ENCODE data around the gene MPG. TPM values are rescaled to one million over a fixed set of nuclear protein-coding genes. Genes with fewer than 3 reads are reported as not detected.
A peak's percentile ranks its signal among the peaks of the same experiment; 100 is the strongest.
"Not testable (repeated sequence)": the region's sequence is repeated elsewhere in the genome, so short reads cannot be mapped to it uniquely, and the experiment has no call there.

MPG gene
- total and polyA plus RNA-seq, 2 of the 8 experiments (the other 6 are each of a cell fraction or from before 2014, with no cell fraction given), result 37.6 to 83.7 TPM

DNA sequence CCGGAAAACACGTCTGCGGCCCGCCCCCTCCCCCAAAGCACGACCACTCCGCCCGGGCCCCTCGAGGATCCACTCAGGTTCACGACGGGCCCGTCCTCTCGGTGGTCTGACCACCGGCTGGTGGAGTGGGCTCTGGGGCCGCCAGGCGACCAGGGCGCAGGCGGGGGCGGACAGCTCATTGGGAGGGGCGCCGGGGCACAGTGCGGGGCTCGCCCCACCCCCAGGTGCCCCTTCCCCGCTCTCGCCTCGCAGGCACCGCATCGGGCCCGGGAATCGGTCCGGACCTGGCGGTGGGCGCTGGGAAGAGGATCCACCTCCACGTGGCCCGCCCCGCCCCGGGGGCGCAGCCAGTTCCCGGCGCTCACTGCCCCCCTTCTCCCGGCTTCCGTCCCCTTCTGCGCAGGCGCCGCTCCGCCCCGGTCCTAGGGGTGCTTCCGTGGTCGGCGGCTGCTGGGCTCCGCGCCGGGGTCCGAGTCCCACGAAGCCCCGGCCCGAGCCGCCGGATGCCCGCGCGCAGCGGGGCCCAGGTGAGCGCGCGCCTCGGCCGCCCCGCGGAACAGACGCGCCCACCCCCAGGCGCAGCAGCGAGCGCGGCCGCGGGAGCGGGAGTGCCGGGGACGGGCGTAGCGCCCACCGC is at the start of gene MPG (continued):
- TF ChIP-seq, protein P1, sequence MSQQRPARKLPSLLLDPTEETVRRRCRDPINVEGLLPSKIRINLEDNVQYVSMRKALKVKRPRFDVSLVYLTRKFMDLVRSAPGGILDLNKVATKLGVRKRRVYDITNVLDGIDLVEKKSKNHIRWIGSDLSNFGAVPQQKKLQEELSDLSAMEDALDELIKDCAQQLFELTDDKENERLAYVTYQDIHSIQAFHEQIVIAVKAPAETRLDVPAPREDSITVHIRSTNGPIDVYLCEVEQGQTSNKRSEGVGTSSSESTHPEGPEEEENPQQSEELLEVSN (IDR thresholded peaks at IDR 0.05), result peak; percentile 43; the same call in 1 of the 2 replicates
- TF ChIP-seq HDAC6 (IDR thresholded peaks at IDR 0.05; ENCODE audit: low read depth, low read length), result no peak
- TF ChIP-seq ASH2L (IDR thresholded peaks at IDR 0.05; ENCODE audit: low read length), result peak; percentile 40
- TF ChIP-seq SUZ12 (IDR thresholded peaks at IDR 0.05; ENCODE audit: low read length), result no peak
- TF ChIP-seq, protein P2, sequence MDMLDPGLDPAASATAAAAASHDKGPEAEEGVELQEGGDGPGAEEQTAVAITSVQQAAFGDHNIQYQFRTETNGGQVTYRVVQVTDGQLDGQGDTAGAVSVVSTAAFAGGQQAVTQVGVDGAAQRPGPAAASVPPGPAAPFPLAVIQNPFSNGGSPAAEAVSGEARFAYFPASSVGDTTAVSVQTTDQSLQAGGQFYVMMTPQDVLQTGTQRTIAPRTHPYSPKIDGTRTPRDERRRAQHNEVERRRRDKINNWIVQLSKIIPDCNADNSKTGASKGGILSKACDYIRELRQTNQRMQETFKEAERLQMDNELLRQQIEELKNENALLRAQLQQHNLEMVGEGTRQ (IDR thresholded peaks at IDR 0.05; ENCODE audit: low read length), result 0 out of 2 replicates have a peak, but pooled peaks have one; percentile 9

DNA sequence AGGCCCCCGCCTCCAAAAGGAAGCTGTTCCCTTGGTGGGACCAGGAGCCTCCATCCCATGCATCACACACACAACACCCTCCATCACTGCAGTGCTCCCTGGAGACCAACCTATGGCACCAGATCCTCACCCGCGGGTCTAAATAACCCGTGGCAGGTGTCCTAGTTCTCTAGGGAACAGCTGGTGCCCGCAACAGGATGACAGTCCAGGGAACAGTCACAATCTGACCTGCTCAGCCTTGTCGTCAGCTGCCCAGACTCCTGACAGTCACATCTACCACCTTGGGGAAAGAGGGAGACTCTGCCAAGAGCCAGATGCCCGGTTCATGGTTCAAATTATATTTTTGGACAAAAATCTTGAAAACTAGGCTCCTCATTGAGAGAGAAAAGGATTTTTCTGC is 47.4 kb upstream of the MPG start:
- H3K4me3 ChIP-seq (ENCODE audit: extremely low read depth in 1 of 4, insufficient read depth in 2 of 4, low read depth in 3 of 4, low read length in 4 of 4); H3K23me2 ChIP-seq (ENCODE audit: low read depth, low read length); H4K8ac ChIP-seq (ENCODE audit: extremely low read depth, insufficient read depth, low read length); H3K79me2 ChIP-seq (ENCODE audit: control insufficient read depth in 1 of 2, insufficient read depth in 2 of 2, low read length in 2 of 2); DNase-seq (ENCODE audit: low read depth in 1 of 2, low spot score in 2 of 2); H3K18ac ChIP-seq (ENCODE audit: extremely low read depth, low read length); H4K20me1 ChIP-seq (replicated peaks in 1 of 2; ENCODE audit: control insufficient read depth in 1 of 2, insufficient read depth in 2 of 2, low read length in 2 of 2); POLR2A ChIA-PET (ENCODE audit: partially characterized antibody); H3K27me3 ChIP-seq (replicated peaks in 1 of 4; ENCODE audit: control insufficient read depth in 3 of 4, extremely low read depth in 1 of 4, insufficient read depth in 3 of 4, low read length in 3 of 4); H2BK20ac ChIP-seq (ENCODE audit: low read length); H4K91ac ChIP-seq (replicated peaks; ENCODE audit: insufficient read length, low read length); H3K4ac ChIP-seq (replicated peaks; ENCODE audit: insufficient read length, low read depth, low read length); H3K4me2 ChIP-seq (ENCODE audit: insufficient read depth in 1 of 2, low read depth in 2 of 2, low read length in 2 of 2); CTCF ChIA-PET (ENCODE audit: partially characterized antibody); H3K79me1 ChIP-seq (ENCODE audit: low read depth, low read length); H3K23ac ChIP-seq (ENCODE audit: insufficient read length); H3K27ac ChIP-seq (ENCODE audit: low read depth, low read length); H4K5ac ChIP-seq (ENCODE audit: insufficient read length, low read depth, low read length); H3K4me1 ChIP-seq (replicated peaks in 1 of 4; ENCODE audit: control insufficient read depth in 3 of 4, insufficient read depth in 4 of 4, low read length in 3 of 4); H3K9me3 ChIP-seq (ENCODE audit: insufficient read depth in 2 of 2, low read depth in 1 of 2, low read length in 1 of 2); H3K36me3 ChIP-seq (ENCODE audit: control insufficient read depth in 2 of 4, insufficient read depth in 4 of 4, low read length in 3 of 4); H2AFZ ChIP-seq (ENCODE audit: low read length); H3K9ac ChIP-seq (replicated peaks in 1 of 4; ENCODE audit: extremely low read depth in 1 of 4, low read depth in 3 of 4, low read length in 3 of 4); H2BK15ac ChIP-seq (ENCODE audit: low read length); H2BK5ac ChIP-seq (ENCODE audit: low read depth, low read length); H2BK120ac ChIP-seq (replicated peaks; ENCODE audit: low read depth, low read length); H2AK5ac ChIP-seq (ENCODE audit: low read depth, low read length); H2BK12ac ChIP-seq (ENCODE audit: low read depth, low read length); FAIRE-seq; H3K14ac ChIP-seq (ENCODE audit: insufficient read length); H3K56ac ChIP-seq (replicated peaks; ENCODE audit: insufficient read length, low read depth, low read length): not testable (repeated sequence)
- no CpG with 5 or more reads among the region's 7 CpGs for WGBS, 2 experiments (ENCODE audit: extremely low coverage in 1 of 2, insufficient coverage in 1 of 2, insufficient read length in 1 of 2, insufficient replicate concordance in 2 of 2, low coverage in 1 of 2, low lambda C conversion rate in 2 of 2, missing lambda C conversion rate in 1 of 2)

Measured in H1 (cell line).